Effector CD4-positive, alpha-beta T cell (primary cell): ENCODE results near the gene EXD3.
A peak's percentile ranks its signal among the peaks of the same experiment; 100 is the strongest.

Experiments
- DNase-seq: peaks from one replicate; pipeline ENCODE4 v3.0.0-alpha.2; 2020

The EXD3 gene

DNA sequence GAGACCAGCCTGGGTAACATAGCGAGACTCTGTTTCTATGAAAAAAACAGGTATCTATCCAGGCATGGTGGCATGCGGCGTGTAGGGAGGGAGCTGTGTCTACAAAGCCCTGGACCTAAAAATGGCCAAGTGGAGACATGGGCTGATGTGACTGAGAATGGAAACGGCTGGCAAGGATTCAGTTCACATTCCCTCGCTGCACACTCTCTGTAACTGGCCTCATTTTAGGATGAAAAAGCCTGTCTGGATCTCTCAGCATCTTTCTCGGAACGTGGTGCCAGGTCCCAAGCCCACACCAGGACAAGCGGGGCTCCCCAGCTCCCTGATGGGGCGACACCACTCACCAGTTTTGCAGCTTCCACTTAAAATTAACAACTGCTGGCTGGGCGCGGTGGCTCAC lies 13.4 kb downstream of the EXD3 start:
- DNase-seq, result no peak

- DNase-seq, result no peak
These were observed 14.1 kb downstream of the EXD3 start for GRCh38 chr9:137408651-137409405.

GRCh38 chr9:137407590-137408300 lies 15.2 kb downstream of the EXD3 start:
- DNase-seq, result no peak

DNA sequence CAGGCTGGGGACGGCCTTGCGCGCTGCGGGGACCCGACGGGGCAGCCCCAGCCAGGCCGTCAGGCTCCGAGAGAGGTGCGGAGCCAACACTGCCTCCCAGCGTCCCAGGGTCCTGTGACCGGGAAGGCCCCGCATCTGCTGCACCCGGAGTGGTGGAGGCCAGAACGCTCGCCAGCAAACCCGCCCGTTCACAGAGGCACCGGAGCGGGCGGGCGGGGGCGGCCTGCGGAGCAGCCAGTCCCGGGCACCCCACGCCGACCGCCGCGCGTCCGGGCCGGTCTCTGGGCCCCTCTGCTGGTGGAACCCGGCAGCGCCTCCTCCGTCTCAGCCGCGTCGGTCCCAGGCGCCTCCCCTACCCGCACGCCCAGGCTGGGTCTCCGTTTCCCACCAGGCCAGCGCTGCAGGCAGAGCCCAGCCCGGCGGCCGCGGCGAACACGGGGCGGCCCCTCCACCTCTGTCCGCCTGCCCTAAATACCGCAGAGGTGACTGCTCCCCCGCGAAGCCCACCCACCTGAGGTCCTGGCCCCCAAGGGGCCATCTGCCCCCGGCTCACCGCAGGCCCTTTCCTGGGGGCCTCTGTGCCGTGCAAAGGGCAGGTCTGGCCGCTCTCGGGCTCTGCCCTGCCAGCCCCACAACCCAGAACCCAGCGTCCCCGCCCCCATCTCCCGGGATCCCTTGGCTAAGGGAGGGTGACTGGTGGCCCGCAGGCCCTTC lies 15.9 kb downstream of the EXD3 start:
- peak; percentile 56 for DNase-seq

DNA sequence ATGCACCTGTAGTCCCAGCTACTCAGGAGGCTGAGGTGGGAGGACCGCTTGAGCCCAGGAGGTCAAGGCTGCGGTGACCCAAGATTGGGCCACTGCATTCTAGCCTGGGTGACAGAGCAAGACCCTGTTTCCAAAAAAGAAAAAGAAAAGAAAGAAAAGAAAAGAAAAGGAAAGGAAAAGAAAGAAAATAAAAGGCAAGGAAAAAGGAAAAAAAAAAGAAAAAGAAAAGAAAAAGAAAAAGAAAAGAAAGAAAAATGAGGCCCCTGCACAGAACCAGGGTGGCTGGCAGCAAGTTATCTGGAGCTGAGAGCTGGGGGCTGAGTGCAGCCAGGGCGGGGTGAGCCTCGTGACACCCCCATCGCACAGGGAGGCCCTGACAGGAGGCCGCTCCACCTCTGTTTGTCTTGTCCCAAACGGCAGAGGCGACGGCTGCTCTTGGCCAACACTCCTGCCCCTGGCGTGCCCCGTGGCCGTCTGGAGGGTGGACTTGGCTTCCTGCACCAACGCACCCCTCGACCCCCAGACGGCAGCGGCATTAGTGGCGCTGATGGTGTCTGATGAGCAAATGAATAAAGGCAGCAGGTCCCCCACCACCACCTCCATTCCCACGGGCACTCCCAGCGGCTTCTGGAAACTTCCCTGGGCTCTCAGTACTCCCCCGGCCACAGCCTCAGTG lies 16.7 kb downstream of the EXD3 start:
- no peak for DNase-seq

DNA sequence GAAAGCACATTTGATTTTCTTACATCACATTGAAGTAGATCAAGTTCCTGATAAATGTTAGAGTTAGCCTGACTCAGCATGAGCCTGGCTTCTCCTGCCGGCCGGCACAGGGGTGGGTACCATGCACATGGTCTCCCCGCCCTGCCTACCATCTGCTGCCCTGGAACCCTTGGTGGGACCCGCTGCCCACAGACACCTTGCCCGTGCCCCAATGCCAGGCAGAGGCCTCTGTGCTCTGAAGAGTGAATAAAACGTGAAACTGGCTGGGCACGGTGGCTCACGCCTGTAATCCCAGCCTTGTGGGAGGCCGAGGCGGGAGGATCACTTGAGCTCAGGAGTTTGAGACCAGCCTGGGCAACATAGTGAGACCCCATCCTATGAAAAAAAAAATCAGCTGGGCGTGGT lies 17.3 kb downstream of the EXD3 start:
- no peak for DNase-seq

GRCh38 chr9:137404961-137405567 lies 17.9 kb downstream of the EXD3 start:
- DNase-seq, result no peak

DNA sequence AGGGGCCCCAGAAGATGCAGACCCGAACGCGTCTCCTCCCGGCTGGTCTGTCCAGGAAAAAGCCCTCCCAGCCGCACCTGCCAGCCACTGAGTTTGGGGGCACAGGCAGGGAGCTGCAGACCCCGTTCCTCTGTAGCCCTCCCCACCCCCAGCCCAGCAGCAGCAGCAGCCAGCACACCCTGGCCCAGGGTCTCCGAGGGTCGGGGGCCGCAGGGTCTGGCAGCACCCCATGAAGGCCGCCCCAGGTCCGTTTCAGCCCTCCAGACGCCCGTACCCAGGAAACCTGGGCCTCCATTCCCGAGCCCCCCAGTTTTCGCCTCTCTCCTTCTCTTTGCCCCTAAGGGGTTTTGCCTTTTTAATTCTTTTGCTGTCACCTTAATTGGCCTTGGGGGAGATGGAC lies 19.7 kb downstream of the EXD3 start:
- DNase-seq, result no peak

- DNase-seq, result no peak
These were observed 20.2 kb downstream of the EXD3 start for GRCh38 chr9:137402746-137403145.

- DNase-seq, result no peak
These were observed 24.1 kb downstream of the EXD3 start for GRCh38 chr9:137398561-137399468.

- DNase-seq, result no peak
These were observed 25.1 kb downstream of the EXD3 start for GRCh38 chr9:137397675-137398423.

DNA sequence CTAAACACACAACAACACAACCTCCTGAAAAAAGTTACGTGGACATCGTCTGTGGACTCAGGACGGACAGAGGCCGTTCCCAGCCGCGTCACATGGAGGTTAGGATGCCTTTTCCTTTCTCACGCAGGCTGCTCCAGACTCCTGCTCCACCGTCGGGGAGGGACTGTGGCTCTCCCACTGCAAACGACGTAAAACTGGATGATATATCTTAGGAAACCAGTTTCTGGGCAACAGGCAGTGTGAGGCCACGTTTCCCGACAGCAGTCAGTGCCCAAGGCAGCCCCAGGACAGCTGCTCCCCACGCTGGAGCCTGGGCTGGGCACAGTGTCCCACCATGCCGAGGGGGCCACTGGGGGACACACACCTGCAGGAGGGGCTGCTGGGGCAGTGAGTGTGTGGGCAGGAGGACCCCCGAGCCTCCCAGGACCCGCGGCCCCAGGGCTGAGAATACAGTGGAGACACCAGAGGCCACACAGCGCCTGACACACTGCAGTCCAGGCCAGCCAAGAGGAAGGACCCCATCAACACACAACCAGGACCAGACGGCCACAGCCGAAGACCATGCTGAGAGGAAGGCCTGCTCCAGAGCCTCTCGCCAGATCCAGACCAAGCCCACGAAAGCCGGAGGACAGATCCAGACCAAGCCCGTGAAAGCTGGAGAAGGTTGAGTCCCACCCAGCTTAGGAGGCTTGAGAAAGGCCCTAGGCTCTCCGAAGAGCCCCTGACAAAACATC lies 26.2 kb downstream of the EXD3 start:
- no peak for DNase-seq

DNA sequence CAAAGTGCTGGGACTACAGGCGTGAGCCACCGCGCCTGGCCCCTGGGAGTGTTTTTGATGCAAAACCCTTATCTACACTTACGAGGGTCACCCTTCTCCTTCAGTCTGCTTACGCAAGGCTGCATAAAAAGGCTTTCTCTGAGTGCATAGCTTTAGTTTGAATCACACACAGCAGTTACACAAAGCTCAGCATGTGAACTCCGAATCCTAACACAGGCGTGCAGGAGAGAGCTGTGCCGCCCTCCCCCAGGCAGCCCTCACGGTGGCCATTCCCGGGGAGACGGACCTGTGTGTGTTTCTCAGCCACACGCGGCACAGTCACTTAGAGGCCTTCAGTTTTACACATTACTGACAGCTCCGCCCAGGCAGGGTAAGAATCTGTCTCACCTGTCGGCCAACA lies 26.7 kb downstream of the EXD3 start:
- no peak for DNase-seq

DNA sequence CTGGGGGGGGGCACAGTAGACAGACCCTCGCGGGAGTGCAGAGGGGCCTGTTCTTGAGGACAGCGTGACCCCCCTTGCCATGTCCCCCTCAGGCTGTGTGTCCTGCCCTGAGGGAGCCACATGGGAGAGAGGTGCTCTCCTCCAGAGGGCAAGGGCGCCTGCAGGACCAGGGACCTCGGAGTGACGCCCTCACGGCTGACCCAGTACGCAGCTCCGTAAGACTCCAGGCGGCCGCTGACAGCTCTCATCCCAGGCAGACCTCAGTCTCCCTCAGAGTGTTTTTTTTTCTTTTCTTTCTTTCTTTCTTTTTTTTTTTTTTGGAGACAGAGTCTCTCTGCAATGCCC lies 27.3 kb downstream of the EXD3 start:
- no peak for DNase-seq

DNA sequence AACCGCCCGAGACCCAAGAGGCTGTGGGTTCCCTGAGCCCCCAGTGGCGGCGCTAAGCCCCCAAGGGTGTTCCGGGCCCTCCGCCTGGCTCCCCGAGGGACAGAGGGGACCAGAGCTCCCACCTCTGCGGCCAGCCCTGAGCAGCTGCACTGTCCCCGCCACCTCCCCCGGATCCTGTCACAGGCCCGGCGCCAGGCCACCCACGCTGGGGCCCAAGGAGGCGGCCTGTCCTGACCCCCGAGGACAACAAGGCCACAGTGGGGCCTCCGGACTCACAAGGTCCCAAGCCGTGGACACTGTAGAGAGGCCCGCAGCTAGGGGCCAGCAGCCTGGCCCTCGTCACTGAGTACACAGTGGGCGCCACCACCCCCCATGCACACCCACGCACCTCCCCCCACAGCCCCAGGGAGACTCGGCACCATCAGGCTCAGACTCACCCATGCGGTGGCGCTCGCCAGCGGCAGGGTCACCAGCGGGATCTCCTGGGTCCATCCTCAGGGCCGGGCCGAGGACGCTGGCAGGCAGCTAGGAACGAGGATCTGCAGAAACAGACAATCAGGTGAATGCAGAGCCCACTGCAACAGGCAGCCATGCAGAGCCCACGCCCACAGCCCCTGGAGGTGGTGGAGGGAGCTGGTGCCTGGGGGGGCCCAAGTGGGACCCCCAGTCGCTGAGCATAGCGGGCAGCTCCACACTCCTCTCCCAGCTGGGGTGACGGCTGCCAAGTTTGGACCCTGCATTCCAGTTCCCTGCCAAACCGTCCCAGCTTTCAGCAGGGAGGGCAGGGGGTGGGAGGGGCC lies 27.9 kb downstream of the EXD3 start:
- DNase-seq, result no peak

DNA sequence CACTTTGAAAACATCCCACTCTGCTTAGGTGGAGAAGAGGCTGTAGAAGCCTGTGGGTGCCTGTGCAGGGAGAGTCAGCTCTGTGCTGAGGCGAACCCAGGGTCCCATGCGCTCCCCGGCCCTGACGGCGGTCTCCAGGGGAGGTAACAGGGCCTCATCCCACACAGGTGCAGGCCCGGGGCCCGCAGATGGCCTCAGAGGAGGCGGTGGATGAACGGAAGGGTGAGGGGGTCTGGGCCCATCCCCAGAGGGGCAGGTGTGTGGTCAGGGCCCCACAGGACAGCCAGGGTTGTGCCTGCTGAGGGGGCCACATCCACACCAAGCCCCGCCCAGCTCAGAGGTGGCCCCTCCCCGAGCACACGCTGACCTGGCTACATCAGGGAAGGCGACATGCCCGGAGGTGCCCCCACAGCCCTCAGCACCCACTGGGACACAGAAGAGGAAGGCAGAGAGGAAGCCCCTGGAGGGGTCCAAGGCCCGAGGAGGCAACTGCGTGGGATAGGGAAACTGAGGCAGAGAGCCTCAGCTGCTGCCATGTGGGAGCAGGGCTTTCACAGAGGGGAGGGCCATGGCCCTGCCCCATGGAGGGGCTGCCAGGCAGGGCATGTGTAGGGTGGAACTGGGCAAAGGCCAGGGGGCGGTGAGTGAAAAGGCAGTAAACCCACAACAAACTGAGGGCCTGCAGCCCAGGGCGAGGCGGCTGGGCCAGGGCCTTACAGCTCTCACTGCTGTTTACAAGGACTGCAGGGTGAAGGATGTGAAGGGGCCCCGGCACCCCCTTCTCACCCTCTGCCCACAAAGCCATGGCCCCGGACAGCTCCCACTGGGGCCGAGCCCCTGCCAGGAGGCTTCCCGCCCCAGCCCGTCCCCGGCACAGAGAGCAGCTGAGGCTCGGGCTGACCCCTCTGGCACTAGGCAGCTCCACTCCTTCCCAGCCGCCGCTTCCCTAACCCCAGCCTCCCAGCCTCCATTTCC lies 29.5 kb downstream of the EXD3 start:
- no peak for DNase-seq

- no peak for DNase-seq
These were observed 30.5 kb downstream of the EXD3 start for GRCh38 chr9:137392232-137393007.

DNA sequence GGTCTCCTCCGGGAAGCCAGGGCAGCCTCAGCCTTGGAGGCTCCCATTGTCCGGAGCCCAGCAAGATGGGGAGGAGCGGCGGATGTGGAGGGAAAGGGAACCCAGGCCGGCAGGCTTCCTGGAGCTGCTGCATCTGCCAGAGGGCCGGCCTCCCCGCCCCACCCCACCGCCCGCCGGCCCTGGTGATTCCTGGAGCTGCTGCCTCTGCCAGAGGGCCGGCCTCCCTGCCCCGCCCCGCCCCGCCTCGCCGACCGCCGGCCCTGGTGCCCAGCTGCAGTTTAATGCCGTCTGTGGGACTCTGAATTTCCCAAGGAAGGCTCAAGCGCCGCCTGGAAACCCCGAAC lies 31.6 kb downstream of the EXD3 start:
- no peak for DNase-seq
